Astrocyte (in vitro differentiated cells and primary cell): ENCODE measurements around the gene TCAF2. TPM values are rescaled to one million over a fixed set of nuclear protein-coding genes. Genes with fewer than 3 reads are reported as not detected.
"Not testable (repeated sequence)": the region's sequence is repeated elsewhere in the genome, so short reads cannot be mapped to it uniquely, and the experiment has no call there.

Source experiments
- DNase-seq: peaks from one replicate; pipeline ENCODE4 v3.0.0-alpha.2; 2010; ENCODE audit warnings: low read depth
- FAIRE-seq: peaks from 2 replicates; lab custom pipeline; 2011; peaks lifted over from hg19 to GRCh38; lab: Jason Lieb, UNC
- H2AFZ ChIP-seq: 2 replicates; pipeline ENCODE4 v1.6.0; 2012; ENCODE audit warnings: low read depth, low read length, inconsistent platforms
- H3K27ac ChIP-seq: 2 replicates; pipeline ENCODE4 v1.5.1; 2011; ENCODE audit warnings: low read depth, low read length, inconsistent platforms
- H3K27me3 ChIP-seq: 2 replicates; pipeline ENCODE4 v1.6.0; 2011; ENCODE audit warnings: low read length, inconsistent platforms; ENCODE audit not compliant: insufficient read depth
- H3K36me3 ChIP-seq: 2 replicates; pipeline ENCODE4 v1.5.1; 2011; ENCODE audit warnings: low read length, inconsistent platforms; ENCODE audit not compliant: insufficient read depth
- H3K4me1 ChIP-seq: 2 replicates; pipeline ENCODE4 v1.5.1; 2011; ENCODE audit warnings: low read length, inconsistent platforms; ENCODE audit not compliant: insufficient read depth
- H3K4me2 ChIP-seq: 2 replicates; pipeline ENCODE4 v1.6.0; 2012; ENCODE audit warnings: low read length, inconsistent platforms
- H3K4me3 ChIP-seq: 2 replicates; pipeline ENCODE4 v1.5.1; 2011; ENCODE audit warnings: low read depth, mild to moderate bottlenecking, low read length, inconsistent platforms; ENCODE audit not compliant: insufficient read depth
- H3K79me2 ChIP-seq: 2 replicates; pipeline ENCODE4 v1.6.0; 2012; ENCODE audit warnings: mild to moderate bottlenecking, low read length, inconsistent platforms; ENCODE audit not compliant: insufficient read depth
- H3K9ac ChIP-seq: 2 replicates; pipeline ENCODE4 v1.6.0; 2012; ENCODE audit warnings: mild to moderate bottlenecking, low read length, inconsistent platforms
- H3K9me3 ChIP-seq: 2 replicates; pipeline ENCODE4 v1.5.1; 2012; ENCODE audit warnings: low read depth, mild to moderate bottlenecking, low read length, inconsistent platforms; ENCODE audit not compliant: insufficient read depth
- H4K20me1 ChIP-seq: 2 replicates; pipeline ENCODE4 v1.6.0; 2012; ENCODE audit warnings: low read length, inconsistent platforms; ENCODE audit not compliant: insufficient read depth
- H3K27ac Mint-ChIP-seq: one replicate; pipeline ENCODE4 v1.8.0; 2021; ENCODE audit warnings: mild to moderate bottlenecking, mixed read lengths; ENCODE audit not compliant: unreplicated experiment
- H3K27me3 Mint-ChIP-seq: one replicate; pipeline ENCODE4 v1.8.0; 2021; ENCODE audit warnings: low read depth, mixed read lengths; ENCODE audit not compliant: unreplicated experiment
- H3K36me3 Mint-ChIP-seq: one replicate; pipeline ENCODE4 v1.8.0; 2021; ENCODE audit warnings: low read depth, mixed read lengths; ENCODE audit not compliant: unreplicated experiment
- H3K4me1 Mint-ChIP-seq: one replicate; pipeline ENCODE4 v1.8.0; 2021; ENCODE audit warnings: low read depth, mixed read lengths; ENCODE audit not compliant: unreplicated experiment
- H3K4me3 Mint-ChIP-seq: one replicate; pipeline ENCODE4 v1.8.0; 2021; ENCODE audit warnings: mild to moderate bottlenecking, moderate library complexity, mixed read lengths; ENCODE audit not compliant: unreplicated experiment
- H3K9me3 Mint-ChIP-seq: one replicate; pipeline ENCODE4 v1.8.0; 2021; ENCODE audit warnings: mild to moderate bottlenecking, mixed read lengths; ENCODE audit not compliant: unreplicated experiment
- total RNA-seq: library from RNA; stranded (reverse); gene quantifications from 2 replicates; pipeline ENCODE4 v1.2.1, GENCODE V29; 2021

TCAF2 gene
- total RNA-seq, 1 donor from 2014 or later: 1.9 TPM

- not testable (repeated sequence) for FAIRE-seq, H3K79me2 ChIP-seq, H3K4me3 Mint-ChIP-seq, H3K4me2 ChIP-seq, DNase-seq, H2AFZ ChIP-seq, H3K9ac ChIP-seq, H3K4me1 ChIP-seq, H3K9me3 ChIP-seq, H4K20me1 ChIP-seq, H3K36me3 Mint-ChIP-seq, H3K27ac ChIP-seq, H3K27ac Mint-ChIP-seq, H3K27me3 ChIP-seq, H3K9me3 Mint-ChIP-seq, H3K36me3 ChIP-seq, H3K4me3 ChIP-seq, H3K4me1 Mint-ChIP-seq, H3K27me3 Mint-ChIP-seq
Measured at GRCh38 chr7:143630653-143631052, 9.9 kb downstream of the TCAF2 start.

GRCh38 chr7:143632506-143632905 lies 11.7 kb downstream of the TCAF2 start:
- not testable (repeated sequence) for H3K27ac Mint-ChIP-seq, H3K9me3 ChIP-seq, H3K4me2 ChIP-seq, H3K4me1 Mint-ChIP-seq, H3K36me3 Mint-ChIP-seq, H3K79me2 ChIP-seq, H2AFZ ChIP-seq, H3K4me3 ChIP-seq, DNase-seq, H3K4me3 Mint-ChIP-seq, H4K20me1 ChIP-seq, H3K9ac ChIP-seq, H3K27me3 ChIP-seq, FAIRE-seq, H3K27me3 Mint-ChIP-seq, H3K27ac ChIP-seq, H3K36me3 ChIP-seq, H3K4me1 ChIP-seq, H3K9me3 Mint-ChIP-seq

- not testable (repeated sequence) for H3K9me3 ChIP-seq, H3K4me3 Mint-ChIP-seq, FAIRE-seq, H3K36me3 Mint-ChIP-seq, H3K27ac ChIP-seq, H3K79me2 ChIP-seq, H3K9me3 Mint-ChIP-seq, H2AFZ ChIP-seq, DNase-seq, H3K27ac Mint-ChIP-seq, H3K4me3 ChIP-seq, H3K36me3 ChIP-seq, H3K4me1 Mint-ChIP-seq, H3K27me3 ChIP-seq, H3K9ac ChIP-seq, H3K4me1 ChIP-seq, H3K4me2 ChIP-seq, H4K20me1 ChIP-seq, H3K27me3 Mint-ChIP-seq
Measured at GRCh38 chr7:143633013-143633618, 12.3 kb downstream of the TCAF2 start.

- not testable (repeated sequence) for H3K4me3 Mint-ChIP-seq, H3K27ac Mint-ChIP-seq, H3K9me3 ChIP-seq, H3K4me2 ChIP-seq, H4K20me1 ChIP-seq, H3K27me3 ChIP-seq, H3K9me3 Mint-ChIP-seq, H3K4me3 ChIP-seq, H3K4me1 Mint-ChIP-seq, H3K27ac ChIP-seq, H3K27me3 Mint-ChIP-seq, FAIRE-seq, DNase-seq, H2AFZ ChIP-seq, H3K36me3 ChIP-seq, H3K79me2 ChIP-seq, H3K9ac ChIP-seq, H3K36me3 Mint-ChIP-seq, H3K4me1 ChIP-seq
Measured at GRCh38 chr7:143635364-143636240, 14.8 kb downstream of the TCAF2 start.

- H3K4me1 ChIP-seq, H3K4me3 ChIP-seq, H3K36me3 ChIP-seq, H3K27ac Mint-ChIP-seq, H3K9ac ChIP-seq, FAIRE-seq, H3K27ac ChIP-seq, H3K9me3 Mint-ChIP-seq, H3K9me3 ChIP-seq, H3K4me1 Mint-ChIP-seq, H3K4me3 Mint-ChIP-seq, H3K79me2 ChIP-seq, H4K20me1 ChIP-seq, H3K4me2 ChIP-seq, H3K27me3 ChIP-seq, H2AFZ ChIP-seq, H3K27me3 Mint-ChIP-seq, DNase-seq, H3K36me3 Mint-ChIP-seq: not testable (repeated sequence)
Measured at GRCh38 chr7:143639372-143639771, 18.6 kb downstream of the TCAF2 start.
